VCaP (cell line): Measurements from ENCODE around the gene CATSPER1.
A peak's percentile ranks its signal among the peaks of the same experiment; 100 is the strongest.

Source experiments
- H3K27ac ChIP-seq: fragments of 450-650 bp; 2 replicates; pipeline ENCODE4 v1.5.1; 2017
- TF ChIP-seq, protein P1 (sequence below): fragments of 450-650 bp; conservative IDR thresholded peaks from 2 replicates; pipeline ENCODE4 v1.5.1; 2017; ENCODE audit warnings: mild to moderate bottlenecking, moderate library complexity

CATSPER1 gene

DNA sequence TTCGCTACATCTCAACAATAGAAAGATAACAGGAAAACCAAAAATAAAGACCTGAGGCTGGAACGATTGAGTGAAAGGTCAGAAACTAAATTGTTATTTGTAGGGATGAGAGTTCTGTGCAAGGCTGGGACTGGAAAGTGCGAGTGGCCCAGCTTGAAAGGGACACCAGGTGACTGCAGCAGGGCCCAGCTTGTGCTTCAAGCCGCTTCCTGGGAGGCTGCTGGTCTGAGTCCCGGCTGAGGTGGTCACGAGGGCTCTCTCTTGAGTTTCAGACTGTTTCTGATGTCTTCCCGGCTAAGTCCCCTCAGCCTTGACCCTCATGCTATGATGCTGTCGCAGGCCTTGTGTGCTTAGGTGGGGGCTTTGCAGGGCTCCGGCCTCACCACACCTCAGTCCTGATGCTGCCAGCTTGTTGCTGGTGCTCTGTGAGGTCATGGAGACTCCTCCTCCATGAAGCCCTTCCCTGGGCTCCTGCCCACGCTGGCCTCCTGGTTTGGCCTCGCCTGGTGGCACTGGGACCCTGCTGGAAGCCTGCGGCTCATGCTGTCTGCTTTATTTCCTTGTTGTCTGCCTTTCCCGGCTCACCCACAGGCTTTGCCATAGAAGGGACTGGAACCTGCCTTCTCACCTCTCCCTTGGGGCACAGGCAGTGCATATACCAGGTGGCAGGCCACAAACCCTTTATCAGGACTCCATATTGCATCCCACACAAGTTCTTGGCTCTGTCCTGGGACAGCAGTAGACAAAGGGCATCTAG lies 20.0 kb downstream of the CATSPER1 start:
- no peak overlapping the region for H3K27ac ChIP-seq
- TF ChIP-seq, protein P1, sequence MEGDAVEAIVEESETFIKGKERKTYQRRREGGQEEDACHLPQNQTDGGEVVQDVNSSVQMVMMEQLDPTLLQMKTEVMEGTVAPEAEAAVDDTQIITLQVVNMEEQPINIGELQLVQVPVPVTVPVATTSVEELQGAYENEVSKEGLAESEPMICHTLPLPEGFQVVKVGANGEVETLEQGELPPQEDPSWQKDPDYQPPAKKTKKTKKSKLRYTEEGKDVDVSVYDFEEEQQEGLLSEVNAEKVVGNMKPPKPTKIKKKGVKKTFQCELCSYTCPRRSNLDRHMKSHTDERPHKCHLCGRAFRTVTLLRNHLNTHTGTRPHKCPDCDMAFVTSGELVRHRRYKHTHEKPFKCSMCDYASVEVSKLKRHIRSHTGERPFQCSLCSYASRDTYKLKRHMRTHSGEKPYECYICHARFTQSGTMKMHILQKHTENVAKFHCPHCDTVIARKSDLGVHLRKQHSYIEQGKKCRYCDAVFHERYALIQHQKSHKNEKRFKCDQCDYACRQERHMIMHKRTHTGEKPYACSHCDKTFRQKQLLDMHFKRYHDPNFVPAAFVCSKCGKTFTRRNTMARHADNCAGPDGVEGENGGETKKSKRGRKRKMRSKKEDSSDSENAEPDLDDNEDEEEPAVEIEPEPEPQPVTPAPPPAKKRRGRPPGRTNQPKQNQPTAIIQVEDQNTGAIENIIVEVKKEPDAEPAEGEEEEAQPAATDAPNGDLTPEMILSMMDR = no peak

DNA sequence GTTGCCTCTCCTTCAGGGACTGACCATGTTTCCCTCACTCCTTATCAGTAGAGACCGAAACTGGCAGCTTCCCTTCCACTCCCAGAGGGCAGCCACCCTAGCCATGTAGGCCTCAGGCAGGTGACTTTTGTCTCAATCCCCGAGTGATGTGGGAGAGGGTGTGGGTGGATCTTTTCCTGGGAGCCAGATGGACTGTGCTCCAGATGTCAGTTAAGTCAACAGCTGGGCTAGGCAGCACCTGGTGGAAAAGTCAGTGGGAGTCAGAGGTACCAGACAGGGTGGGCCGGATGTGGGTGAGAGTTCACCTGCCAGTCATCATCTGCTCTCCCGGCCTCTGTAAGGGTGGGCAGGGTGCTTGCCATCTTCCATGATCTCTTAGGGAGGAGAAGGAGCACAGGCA lies 22.1 kb downstream of the CATSPER1 start:
- TF ChIP-seq, protein P1 = no peak
- H3K27ac ChIP-seq = peak overlapping the region; percentile 99

DNA sequence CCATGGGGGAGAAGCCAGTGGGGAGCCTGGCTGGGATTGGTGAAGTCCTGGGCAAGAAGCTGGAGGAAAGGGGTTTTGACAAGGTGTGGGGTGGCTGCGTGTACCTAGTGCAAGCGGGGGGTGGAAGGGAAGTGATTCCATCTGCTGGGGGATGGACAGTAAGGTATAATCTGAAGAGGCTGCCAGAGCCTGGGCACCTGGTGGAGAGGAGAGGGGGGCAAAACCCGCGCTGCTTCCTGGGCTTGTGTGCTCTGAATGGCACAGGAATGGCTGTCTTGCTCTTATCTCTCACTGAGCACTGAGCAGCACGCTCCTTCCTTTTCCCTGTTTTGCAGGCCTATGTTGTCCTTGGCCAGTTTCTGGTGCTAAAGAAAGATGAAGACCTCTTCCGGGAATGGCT lies 23.0 kb downstream of the CATSPER1 start:
- TF ChIP-seq, protein P1 = no peak
- peak overlapping the region; percentile 99 for H3K27ac ChIP-seq

DNA sequence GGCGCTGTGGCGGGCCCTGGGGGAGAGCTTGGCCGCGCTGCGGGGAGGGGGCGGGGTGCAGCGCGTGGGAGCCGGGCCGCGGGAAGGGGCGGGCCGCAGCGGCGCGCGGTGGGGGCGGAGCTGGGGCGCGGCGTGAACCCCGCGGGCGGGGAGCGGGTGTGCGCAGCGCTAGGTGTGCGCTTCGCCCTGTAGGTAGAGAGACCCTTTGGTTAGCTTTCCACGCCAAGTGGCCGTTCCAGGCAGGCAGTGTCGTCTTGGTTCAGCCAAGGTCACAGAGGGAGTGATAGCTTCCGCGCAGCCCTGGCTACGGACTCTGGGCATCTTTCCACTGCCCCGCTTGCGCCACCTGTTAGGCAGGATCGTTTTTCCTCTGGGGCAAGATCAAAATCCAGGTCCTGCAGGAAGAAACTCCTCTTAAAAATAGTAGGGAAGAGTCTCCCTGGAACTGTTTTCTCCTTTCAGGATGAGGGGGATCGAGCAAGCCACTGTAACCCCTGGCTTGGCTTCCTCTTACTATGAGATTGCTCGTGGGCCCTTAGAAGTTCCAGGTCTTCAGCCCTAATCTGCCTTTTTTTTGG lies 23.5 kb downstream of the CATSPER1 start:
- H3K27ac ChIP-seq = peak overlapping the region; percentile 99
- TF ChIP-seq, protein P1 = peak; percentile 67

DNA sequence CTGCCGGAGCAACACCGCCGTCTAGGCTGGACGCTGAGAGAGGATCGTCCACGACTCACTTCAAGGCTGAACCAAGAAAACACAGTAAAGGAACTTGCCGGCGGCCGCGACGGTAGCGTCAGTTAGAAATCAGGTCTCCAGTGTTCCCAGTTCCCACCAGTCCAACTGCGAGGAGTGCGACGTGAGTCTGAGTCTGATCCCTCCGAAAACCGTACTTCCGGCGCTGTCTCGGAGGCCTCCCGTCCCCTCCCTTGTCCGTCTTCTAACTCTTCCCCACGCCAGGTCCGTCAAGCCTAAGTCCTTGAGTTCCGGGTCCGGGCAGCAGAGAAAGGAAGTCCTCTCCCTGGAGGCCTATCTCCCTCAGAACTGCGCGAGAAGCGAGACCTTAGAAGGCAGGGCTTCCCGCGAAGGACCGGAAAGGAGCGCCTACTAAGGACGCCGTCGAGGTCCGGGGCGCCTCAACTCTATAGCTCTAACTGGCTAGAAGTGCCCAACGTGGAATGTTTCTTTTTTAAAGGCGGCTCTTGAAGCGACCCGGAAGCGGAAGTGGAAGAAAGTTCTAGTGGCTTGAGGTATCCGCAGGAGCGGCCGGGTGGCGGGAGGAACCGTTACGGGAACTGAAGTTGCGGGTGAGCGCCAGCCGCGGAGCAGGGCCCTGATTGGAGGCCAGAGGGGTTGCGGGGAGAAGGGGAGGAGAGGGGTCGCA lies 24.2 kb downstream of the CATSPER1 start, which contains the start of the genes BANF1 and EIF1AD:
BANF1 (plus strand) TSS at position 562 of the 706 bp plus-strand sequence. CDS start 748 bp downstream, outside the sequence.
EIF1AD (minus strand) TSS at position 216 of the 706 bp plus-strand sequence. CDS start 1,768 bp downstream, outside the sequence.
- H3K27ac ChIP-seq = peak within 1 kb of the TSS; percentile 99

DNA sequence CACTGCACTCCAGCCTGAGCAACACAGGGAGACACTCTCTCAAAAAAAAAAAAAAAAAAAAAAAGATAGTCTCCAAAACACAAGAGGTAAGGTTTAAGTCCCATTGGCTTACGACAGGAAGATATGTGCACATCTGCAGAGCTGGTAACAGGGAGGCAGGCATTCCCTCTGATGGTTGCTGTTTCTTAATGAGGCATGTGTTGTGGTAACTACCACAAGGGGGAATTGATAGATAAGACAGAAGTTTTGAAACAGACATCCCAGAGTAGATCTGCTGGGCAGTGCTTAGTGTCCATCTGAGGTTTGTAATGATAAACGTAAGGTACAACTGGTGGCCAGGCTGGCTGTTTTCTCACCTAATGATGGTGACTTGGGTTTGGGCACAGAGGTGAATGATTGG lies 29.0 kb downstream of the CATSPER1 start:
- TF ChIP-seq, protein P1 = no peak
- no peak overlapping the region for H3K27ac ChIP-seq

More for the DNA sequence above, 24.2 kb downstream of the CATSPER1 start, which contains the start of the genes BANF1 and EIF1AD:
- TF ChIP-seq, protein P1 = no peak

DNA sequence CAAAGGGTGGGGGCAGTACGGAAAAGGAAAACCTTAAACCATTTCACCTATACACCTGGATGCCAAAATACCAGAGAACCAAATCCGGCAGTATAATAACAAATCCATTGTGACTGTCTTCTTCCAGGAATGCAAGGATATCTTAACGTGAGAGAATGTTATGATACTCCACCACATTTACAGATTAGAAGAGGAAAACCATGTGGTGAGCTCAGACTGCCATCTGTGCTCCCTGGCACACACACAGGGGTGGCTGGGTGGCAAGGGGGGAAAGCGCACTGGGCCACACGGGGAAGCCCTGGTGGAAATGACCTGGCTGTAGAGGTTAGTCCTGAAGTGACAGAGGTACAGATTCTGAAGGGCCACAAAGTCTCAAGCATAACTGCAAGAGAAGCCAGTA lies 34.2 kb downstream of the CATSPER1 start:
- TF ChIP-seq, protein P1 = no peak
- no peak overlapping the region for H3K27ac ChIP-seq
